Gastroesophageal sphincter (tissue), 3 donors: ENCODE measurements around the gene KAT7.

Source experiments
- CTCF ChIP-seq, 4 experiments: fragments of 200-600 bp in 2 of 4; fragments of 450-650 bp in 2 of 4; sonication (generic) in 1 of 4; IDR thresholded peaks; one replicate each; pipeline ENCODE4 v1.5.1; 2017 to 2019; ENCODE audit warnings: antibody characterized with exemption in 4 of 4, mild to moderate bottlenecking in 2 of 4, moderate library complexity in 2 of 4
- EP300 ChIP-seq: sonication (generic); formaldehyde crosslinking; IDR thresholded peaks from one replicate; pipeline ENCODE4 v1.6.1; 2017; ENCODE audit warnings: antibody characterized with exemption, mild to moderate bottlenecking

GRCh38 chr17:49747632-49748031, 40.8 kb upstream of the KAT7 start:
- TF ChIP-seq CTCF (IDR thresholded peaks at IDR 0.05) (no peak), EP300 (no peak)
